Skeletal muscle tissue (tissue), 4 donors: ENCODE data around the gene LMBR1. TPM values are rescaled to one million over a fixed set of nuclear protein-coding genes. Genes with fewer than 3 reads are reported as not detected.
"Not testable (repeated sequence)": the region's sequence is repeated elsewhere in the genome, so short reads cannot be mapped to it uniquely, and the experiment has no call there.

ENCODE experiments used
- H3K27ac ChIP-seq: one replicate; pipeline ENCODE4 v1.7.0; 2013; ENCODE audit warnings: mild to moderate bottlenecking, low read depth, low read length, inconsistent platforms
- H3K27me3 ChIP-seq, 3 donors: one replicate each; pipeline ENCODE4 v1.7.0; 2013; ENCODE audit warnings: low read length in 3 of 3; ENCODE audit not compliant: control insufficient read depth in 3 of 3, insufficient read depth in 3 of 3
- H3K36me3 ChIP-seq, 3 donors: one replicate each; pipeline ENCODE4 v1.7.0; 2013; ENCODE audit warnings: low read length in 3 of 3; ENCODE audit not compliant: control insufficient read depth in 3 of 3, insufficient read depth in 3 of 3
- H3K4me1 ChIP-seq, 3 donors: one replicate each; pipeline ENCODE4 v1.7.0; 2013; ENCODE audit warnings: low read length in 3 of 3, mild to moderate bottlenecking in 3 of 3; ENCODE audit not compliant: control insufficient read depth in 3 of 3, insufficient read depth in 3 of 3
- H3K4me3 ChIP-seq, 3 donors: one replicate each; pipeline ENCODE4 v1.7.0; 2013; ENCODE audit warnings: low read length in 3 of 3
- H3K9ac ChIP-seq, 3 donors: one replicate each; pipeline ENCODE4 v1.7.0; 2013; ENCODE audit warnings: low read length in 3 of 3, mild to moderate bottlenecking in 3 of 3, moderate library complexity in 2 of 3, low read depth in 1 of 3
- H3K9me3 ChIP-seq, 3 donors: one replicate each; pipeline ENCODE4 v1.7.0; 2013; ENCODE audit warnings: low read length in 3 of 3; ENCODE audit not compliant: control insufficient read depth in 3 of 3
- total RNA-seq: library from RNA; depleted of rRNA; stranded (reverse); fragments of >200 nt; gene quantifications from one replicate; pipeline ENCODE4 v1.2.3, GENCODE V29; 2014
- donor health status: Osteomylitis.

The LMBR1 gene
- total RNA-seq, 1 donor from 2014 or later = 97.6 TPM

GRCh38 chr7:156889746-156890145, 3.2 kb downstream of the LMBR1 start:
- Histone ChIP-seq H3K9ac (no peak overlapping the region), H3K4me1 (peaks cover 3 to 7% (median 4%) of the 10 kb centered on the region in 3 donors), H3K4me3 (no peak overlapping the region), H3K9me3 (no peaks in the 10 kb centered on the region), H3K36me3 (no peaks in the 10 kb centered on the region), H3K27ac (no peak overlapping the region), H3K27me3 (no peaks in the 10 kb centered on the region)

DNA sequence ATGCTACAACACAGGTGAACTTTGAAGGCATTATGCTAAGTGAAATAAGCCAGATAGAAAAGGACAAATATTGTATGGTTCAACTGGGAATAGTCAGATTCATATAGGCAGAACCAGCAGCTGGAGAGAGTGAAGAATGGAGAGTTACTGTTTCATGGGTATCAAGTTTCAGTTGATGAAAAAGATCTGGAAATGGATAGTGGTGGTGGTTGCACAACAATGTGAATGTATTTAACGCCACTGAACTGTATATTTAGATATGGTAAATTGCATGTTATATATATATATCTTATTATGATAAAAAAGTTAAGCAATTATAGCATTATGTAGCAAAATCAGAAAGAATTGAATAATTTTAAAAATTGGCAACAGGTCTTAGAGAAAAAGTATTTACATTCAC, 3.9 kb downstream of the LMBR1 start:
- no peaks in the 10 kb centered on the region for H3K36me3 ChIP-seq
- H3K4me1 ChIP-seq = peaks cover 3 to 5% (median 4%) of the 10 kb centered on the region in 3 donors
- H3K9ac ChIP-seq = no peak overlapping the region
- H3K27me3 ChIP-seq = no peaks in the 10 kb centered on the region
- no peak overlapping the region for H3K27ac ChIP-seq
- no peaks in the 10 kb centered on the region for H3K9me3 ChIP-seq
- H3K4me3 ChIP-seq = no peak overlapping the region

GRCh38 chr7:156886020-156886795, 6.8 kb downstream of the LMBR1 start:
- Histone ChIP-seq H3K4me3 (no peak overlapping the region), H3K27me3 (no peaks in the 10 kb centered on the region), H3K4me1 (peaks cover 0 to 3% (median 0%) of the 10 kb centered on the region in 3 donors), H3K9me3 (no peaks in the 10 kb centered on the region), H3K27ac (no peak overlapping the region), H3K9ac (no peak overlapping the region), H3K36me3 (no peaks in the 10 kb centered on the region)

GRCh38 chr7:156881679-156882078, 11.3 kb downstream of the LMBR1 start:
- Histone ChIP-seq H3K27me3 (no peaks in the 10 kb centered on the region), H3K4me1 (peaks cover 0 to 3% (median 0%) of the 10 kb centered on the region in 3 donors), H3K9ac (no peak overlapping the region), H3K27ac (no peak overlapping the region), H3K9me3 (no peaks in the 10 kb centered on the region), H3K4me3 (no peak overlapping the region), H3K36me3 (no peaks in the 10 kb centered on the region)

DNA sequence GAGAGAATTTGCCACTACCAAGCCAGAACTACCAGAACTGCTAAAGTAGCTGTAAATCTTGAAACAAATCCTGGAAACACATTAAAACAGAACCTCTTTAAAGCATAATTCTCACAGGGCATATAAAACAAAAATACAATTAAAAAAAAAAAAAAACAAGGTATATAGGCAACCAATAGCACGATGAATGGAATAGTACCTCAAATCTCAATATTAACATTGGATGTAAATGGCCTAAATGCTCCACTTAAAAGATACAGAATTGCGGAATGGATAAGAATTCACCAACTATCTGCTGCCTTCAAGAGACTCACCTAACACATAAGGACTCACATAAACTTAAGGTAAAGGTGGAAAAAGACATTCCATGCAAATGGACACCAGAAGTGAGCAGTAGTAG, 17.2 kb downstream of the LMBR1 start:
- Histone ChIP-seq H3K4me3 (no peak overlapping the region), H3K27me3 (no peaks in the 10 kb centered on the region), H3K36me3 (peaks cover 0 to 4% (median 2%) of the 10 kb centered on the region in 3 donors), H3K4me1 (no peaks in the 10 kb centered on the region), H3K27ac (no peak overlapping the region), H3K9me3 (no peaks in the 10 kb centered on the region), H3K9ac (no peak overlapping the region)

DNA sequence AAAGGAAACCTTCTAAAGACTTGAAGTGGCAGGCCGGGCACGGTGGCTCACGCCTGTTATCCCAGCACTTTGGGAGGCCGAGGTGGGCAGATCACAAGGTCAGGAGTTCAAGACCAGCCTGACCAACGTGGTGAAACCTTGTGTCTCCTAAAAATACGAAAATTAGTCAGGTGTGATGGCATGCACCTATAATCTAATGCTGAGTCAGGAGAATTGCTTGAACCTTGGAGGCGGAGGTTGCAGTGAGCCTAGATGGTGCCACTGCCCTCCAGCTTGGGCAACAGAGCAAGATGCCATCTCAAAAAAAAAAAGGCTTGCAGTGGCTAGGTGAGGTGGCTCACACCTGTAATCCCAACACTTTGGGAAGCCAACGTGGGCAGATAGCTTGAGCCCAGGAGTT, 24.6 kb downstream of the LMBR1 start:
- not testable (repeated sequence) for H3K36me3 ChIP-seq, H3K27me3 ChIP-seq, H3K4me1 ChIP-seq, H3K27ac ChIP-seq, H3K9me3 ChIP-seq, H3K9ac ChIP-seq, H3K4me3 ChIP-seq

- H3K9ac ChIP-seq = no peak overlapping the region
- no peaks in the 10 kb centered on the region for H3K27me3 ChIP-seq
- H3K4me3 ChIP-seq = no peak overlapping the region
- no peaks in the 10 kb centered on the region for H3K4me1 ChIP-seq
- no peaks in the 10 kb centered on the region for H3K36me3 ChIP-seq
- no peak overlapping the region for H3K27ac ChIP-seq
- no peaks in the 10 kb centered on the region for H3K9me3 ChIP-seq
Measured at GRCh38 chr7:156865493-156865892, 27.5 kb downstream of the LMBR1 start.

GRCh38 chr7:156862022-156862421, 31.0 kb downstream of the LMBR1 start:
- not testable (repeated sequence) for H3K27me3 ChIP-seq, H3K36me3 ChIP-seq, H3K4me1 ChIP-seq, H3K9me3 ChIP-seq, H3K27ac ChIP-seq, H3K4me3 ChIP-seq, H3K9ac ChIP-seq

GRCh38 chr7:156861212-156861611, 31.8 kb downstream of the LMBR1 start:
- no peaks in the 10 kb centered on the region for H3K36me3 ChIP-seq
- H3K9ac ChIP-seq = no peak overlapping the region
- H3K4me3 ChIP-seq = no peak overlapping the region
- no peaks in the 10 kb centered on the region for H3K27me3 ChIP-seq
- no peak overlapping the region for H3K27ac ChIP-seq
- H3K9me3 ChIP-seq = no peaks in the 10 kb centered on the region
- no peaks in the 10 kb centered on the region for H3K4me1 ChIP-seq

GRCh38 chr7:156860099-156860498, 32.9 kb downstream of the LMBR1 start:
- not testable (repeated sequence) for H3K27ac ChIP-seq, H3K4me1 ChIP-seq, H3K36me3 ChIP-seq, H3K9me3 ChIP-seq, H3K4me3 ChIP-seq, H3K27me3 ChIP-seq, H3K9ac ChIP-seq
